ENCODE measurements around the gene BET1L.
"Not testable (repeated sequence)": the region's sequence is repeated elsewhere in the genome, so short reads cannot be mapped to it uniquely, and the experiment has no call there.

The BET1L gene

DNA sequence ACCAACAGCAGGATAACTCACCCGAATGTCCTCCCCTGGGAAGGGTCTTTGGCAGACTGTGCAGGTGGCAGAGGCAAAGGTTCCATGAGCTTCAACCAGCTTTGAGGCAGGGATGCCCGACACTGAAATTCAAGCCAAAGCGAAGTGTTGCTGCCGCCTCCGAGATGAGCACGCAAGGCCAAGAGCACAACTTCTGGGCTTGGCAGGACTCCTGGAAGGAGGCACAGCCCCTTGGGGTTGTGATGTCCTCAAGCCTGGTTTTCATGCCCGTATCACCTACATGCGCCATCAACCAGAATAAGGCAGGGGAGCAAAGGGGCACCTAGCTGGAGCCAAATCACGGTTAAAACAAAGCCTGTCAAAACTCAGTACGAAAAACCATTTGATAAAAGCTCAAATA is 23.2 kb upstream of the BET1L start:
- in situ Hi-C loops (cut with MboI; ENCODE audit: low sequenced_read_pairs), result no loop called here

- in situ Hi-C loops (cut with MboI; ENCODE audit: low sequenced_read_pairs), result no loop called here
These were observed 20.7 kb upstream of the BET1L start for GRCh38 chr11:227824-228379.

- in situ Hi-C loops (cut with MboI; ENCODE audit: low sequenced_read_pairs), result no loop called here
These were observed 18.7 kb upstream of the BET1L start for GRCh38 chr11:225734-226453.

- in situ Hi-C loops (cut with MboI; ENCODE audit: low sequenced_read_pairs), result no loop called here
These were observed 17.2 kb upstream of the BET1L start for GRCh38 chr11:224424-224823.

- in situ Hi-C loops (cut with MboI; ENCODE audit: low sequenced_read_pairs), result no loop called here
These were observed 16.7 kb upstream of the BET1L start for GRCh38 chr11:223884-224283.

DNA sequence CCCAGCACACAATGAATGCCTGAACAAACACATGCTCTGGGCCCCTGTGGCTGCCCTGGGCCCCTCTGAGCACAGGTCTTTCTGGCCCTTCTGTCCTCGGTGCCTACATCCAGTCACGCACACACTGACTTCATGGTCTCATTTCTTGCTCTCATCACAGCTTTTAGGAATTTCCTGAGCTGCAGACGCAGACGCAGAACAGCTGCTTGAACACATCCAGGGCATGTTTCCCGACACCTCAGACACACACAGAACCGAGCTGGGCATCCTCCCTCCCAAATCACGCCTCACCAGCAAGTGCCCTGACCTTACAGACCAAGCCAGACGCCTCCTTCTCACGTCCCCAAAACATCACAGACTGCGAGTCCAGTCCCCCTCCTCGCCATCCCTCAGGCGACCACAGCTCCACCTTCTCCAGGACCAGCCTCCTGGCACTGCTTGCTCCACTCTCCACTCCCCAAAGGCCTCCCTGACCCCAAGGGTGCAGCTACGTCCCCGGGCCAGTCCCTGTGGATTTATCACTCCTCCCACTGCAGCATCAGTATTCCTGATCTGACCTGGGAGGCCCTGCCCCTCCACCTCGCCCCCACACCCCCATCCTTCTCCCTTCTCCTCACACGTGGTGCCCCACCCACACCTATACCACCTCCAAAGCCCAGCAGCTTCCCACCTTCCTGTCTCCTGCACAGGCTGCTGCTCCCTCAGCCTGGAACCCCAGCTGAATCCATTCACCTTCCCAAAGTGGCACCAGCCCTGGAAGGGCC is 16.0 kb upstream of the BET1L start:
- in situ Hi-C loops (cut with MboI; ENCODE audit: low sequenced_read_pairs), result no loop called here

DNA sequence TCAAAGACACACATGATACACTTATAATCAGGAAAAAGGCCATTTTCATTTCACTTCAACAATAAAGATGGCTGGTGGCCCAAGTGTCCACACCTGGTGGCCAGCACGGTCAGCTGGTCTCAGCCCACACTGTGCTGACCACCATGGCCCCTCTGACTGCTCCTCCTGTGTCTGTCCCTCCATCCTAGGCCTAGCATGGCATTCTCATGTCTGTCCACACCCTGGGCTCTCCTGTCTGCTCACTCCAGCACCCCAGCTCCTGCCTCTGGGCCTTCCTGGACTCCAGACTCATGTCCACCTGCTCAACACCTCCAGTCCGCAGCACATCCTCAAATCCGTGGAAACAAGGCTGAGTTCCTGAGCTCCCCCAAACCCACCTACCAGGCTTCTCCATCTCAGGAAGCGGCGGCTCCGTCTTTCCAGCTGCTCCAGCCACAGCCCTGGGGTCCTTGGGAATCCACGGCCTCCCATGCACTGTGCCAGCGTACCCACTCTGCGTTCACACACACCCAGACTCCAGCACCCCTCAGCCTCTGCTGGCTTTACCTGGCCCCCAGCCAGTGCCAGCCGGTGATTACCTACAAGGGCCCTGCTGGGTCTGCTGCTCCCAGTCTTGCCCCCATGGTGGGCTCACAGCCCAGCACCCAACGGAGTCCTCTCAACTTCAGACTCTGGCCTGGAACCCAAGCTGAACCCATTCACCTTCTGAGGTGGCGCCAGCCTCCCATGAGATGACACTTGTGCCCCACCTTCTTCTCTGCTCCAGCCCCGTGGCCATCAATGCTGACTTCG is 15.0 kb upstream of the BET1L start:
- in situ Hi-C loops (cut with MboI; ENCODE audit: low sequenced_read_pairs), result no loop called here

DNA sequence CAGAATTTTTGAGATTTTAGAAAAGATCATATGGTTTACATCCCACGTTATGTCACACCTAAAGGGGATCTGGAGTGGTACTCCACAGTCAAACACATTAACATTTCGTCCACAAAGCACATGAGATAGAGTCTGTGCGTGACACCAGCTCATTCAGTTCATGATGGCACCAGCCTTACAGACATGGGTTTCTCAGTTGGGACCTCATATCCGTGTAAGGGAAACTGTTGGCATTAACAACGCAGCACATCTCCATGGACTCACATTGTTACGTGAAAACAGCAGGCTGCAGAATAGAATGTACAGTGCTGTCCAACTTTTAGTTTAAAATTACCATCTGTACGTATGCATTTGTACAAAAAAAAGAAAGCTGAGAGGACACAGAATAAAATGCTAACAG is 14.3 kb upstream of the BET1L start:
- in situ Hi-C loops (cut with MboI; ENCODE audit: low sequenced_read_pairs), result no loop called here

DNA sequence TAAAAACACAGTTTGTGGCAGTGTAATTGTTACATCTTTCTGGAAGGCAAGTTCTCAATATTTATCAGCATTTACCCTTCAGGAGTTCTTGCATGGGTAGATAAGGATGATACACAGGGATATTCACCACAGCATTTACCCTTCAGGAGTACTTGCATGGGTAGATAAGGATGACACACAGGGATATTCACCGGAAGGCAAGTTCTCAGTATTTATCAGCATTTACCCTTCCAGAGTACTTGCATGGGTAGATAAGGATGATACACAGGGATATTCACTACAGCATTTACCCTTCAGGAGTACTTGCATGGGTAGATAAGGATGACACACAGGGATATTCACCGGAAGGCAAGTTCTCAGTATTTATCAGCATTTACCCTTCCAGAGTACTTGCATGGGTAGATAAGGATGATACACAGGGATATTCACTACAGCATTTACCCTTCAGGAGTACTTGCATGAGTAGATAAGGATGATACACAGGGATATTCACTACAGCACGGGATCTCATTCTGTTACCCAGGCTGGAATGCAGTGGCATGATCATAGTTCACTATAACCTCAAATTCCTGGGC is 13.5 kb upstream of the BET1L start:
- in situ Hi-C loops (cut with MboI; ENCODE audit: low sequenced_read_pairs), result not testable (repeated sequence)

DNA sequence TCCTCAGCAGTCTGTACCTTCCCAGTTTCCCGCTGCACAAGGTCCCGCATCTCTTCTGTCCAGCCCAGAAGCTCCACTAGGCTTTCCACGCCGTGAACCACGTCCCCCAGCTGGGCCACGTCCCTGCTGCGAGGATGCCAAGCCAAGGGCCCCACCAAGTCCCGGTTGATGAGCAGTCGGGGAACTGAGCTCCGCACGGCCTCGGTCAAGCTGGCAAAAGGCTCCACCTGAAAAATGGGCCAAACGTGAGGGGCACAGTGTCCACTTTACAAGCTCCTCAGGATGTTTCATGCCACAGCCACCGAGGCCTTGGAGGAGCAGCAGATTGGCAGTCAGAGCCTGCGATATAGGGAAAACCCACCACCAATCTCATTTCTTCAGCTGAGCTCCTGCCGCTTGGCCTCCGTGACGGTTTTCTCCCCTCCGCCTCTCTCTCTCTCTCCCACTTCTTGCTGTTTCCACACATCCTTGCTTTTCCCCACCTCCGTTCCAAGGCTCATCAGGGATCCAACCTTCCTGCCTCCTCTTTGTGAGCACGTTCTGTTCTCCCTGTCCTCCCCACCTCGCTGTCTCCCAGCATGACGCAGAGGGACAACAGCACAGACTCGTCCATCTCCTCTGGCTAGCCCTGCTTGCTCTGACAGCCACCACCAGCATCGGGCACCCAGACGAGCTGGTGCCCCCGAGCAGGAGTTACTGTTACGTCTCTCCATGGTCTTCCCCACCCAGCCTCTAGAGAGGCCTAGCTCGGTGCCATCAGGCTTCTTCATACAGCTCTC is 11.8 kb upstream of the BET1L start:
- in situ Hi-C loops (cut with MboI; ENCODE audit: low sequenced_read_pairs), result no loop called here

- in situ Hi-C loops (cut with MboI; ENCODE audit: low sequenced_read_pairs), result no loop called here
These were observed 10.5 kb upstream of the BET1L start for GRCh38 chr11:217704-218103.

DNA sequence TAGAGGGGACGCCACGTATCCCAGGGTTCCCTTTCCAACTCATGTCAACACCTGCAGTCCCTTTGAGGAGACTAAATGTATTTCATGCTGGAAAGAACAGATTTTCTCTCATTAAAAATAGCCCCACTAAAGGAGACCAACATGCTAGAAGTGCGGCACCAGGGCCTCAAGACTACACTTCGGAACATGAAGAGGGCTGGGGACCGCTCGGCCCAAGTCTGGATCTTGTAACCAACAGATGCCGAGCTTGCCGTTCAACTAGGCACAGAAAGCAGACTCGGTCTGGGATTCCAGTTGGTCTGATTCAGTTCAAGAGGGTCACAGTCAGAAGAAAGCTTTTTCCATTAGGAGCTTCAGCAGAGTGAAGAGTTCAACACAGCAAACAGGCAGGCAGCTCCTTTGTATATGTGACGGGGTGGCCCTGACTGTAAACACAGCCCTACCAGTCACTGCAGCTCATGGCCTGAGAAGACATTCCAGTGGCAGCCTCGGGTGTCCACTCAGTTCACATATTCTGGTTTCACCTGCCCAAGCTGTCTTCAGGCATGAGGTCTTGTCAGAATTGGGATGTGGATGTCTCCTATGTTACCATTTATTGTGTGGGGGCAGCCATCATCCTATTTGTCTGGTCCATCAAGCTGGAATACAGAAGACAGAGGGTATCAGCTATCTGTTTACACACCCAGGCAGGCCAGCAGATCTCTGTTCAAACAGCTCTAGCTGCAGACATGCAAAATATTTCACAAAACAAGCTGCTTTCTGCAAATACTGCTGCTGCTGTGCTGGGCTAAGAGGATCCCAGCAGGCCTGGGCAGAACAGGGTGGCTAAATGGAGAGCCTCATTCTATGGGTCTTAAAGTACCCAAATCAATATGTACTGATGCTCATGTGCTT is 9.1 kb upstream of the BET1L start:
- in situ Hi-C loops (cut with MboI; ENCODE audit: low sequenced_read_pairs), result no loop called here

GRCh38 chr11:215581-216037 is 8.4 kb upstream of the BET1L start:
- in situ Hi-C loops (cut with MboI; ENCODE audit: low sequenced_read_pairs), result no loop called here

GRCh38 chr11:214083-214482 is 6.9 kb upstream of the BET1L start:
- in situ Hi-C loops (cut with MboI; ENCODE audit: low sequenced_read_pairs), result no loop called here

GRCh38 chr11:213111-213510 is 5.9 kb upstream of the BET1L start:
- in situ Hi-C loops (cut with MboI; ENCODE audit: low sequenced_read_pairs), result no loop called here

- in situ Hi-C loops (cut with MboI; ENCODE audit: low sequenced_read_pairs), result no loop called here
These were observed 5.2 kb upstream of the BET1L start for GRCh38 chr11:212150-213100.

- in situ Hi-C loops (cut with MboI; ENCODE audit: low sequenced_read_pairs), result no loop called here
These were observed 4.5 kb upstream of the BET1L start for GRCh38 chr11:211741-212140.

DNA sequence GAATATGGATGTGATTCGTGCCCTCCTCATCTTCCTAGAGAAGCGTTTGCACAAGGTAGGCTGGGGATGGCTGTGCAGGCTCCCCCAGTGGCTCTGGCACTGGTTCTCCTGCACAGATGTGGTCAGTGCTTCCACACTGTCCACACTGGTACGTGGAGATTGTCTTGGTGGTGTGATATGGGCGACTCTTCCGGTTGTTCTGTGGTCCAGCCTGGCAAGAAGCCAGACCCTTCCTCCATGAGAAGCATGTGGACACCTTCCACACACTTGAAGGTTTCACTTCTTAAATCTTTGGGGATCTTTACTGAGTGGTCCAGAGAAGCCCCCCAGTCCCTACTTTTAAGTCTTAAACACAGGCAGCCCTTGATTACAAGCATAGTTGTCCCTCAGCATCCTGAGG is 4.1 kb upstream of the BET1L start:
- in situ Hi-C loops (cut with MboI; ENCODE audit: low sequenced_read_pairs), result no loop called here
